ENCODE measurements around the gene GNPAT. TPM values are rescaled to one million over a fixed set of nuclear protein-coding genes. Genes with fewer than 3 reads are reported as not detected.
"Not testable (repeated sequence)": the region's sequence is repeated elsewhere in the genome, so short reads cannot be mapped to it uniquely, and the experiment has no call there.

The GNPAT gene
- total RNA-seq, 1 experiment from 2014 or later, result 95.9 TPM

- DNase-seq (ENCODE audit: extremely low read depth, low read depth), result not testable (repeated sequence)
These were observed 28.7 kb upstream of the GNPAT start for GRCh38 chr1:231212301-231212700.

- no peak for DNase-seq (ENCODE audit: extremely low read depth, low read depth)
These were observed 27.0 kb upstream of the GNPAT start for GRCh38 chr1:231213831-231214573.

DNA sequence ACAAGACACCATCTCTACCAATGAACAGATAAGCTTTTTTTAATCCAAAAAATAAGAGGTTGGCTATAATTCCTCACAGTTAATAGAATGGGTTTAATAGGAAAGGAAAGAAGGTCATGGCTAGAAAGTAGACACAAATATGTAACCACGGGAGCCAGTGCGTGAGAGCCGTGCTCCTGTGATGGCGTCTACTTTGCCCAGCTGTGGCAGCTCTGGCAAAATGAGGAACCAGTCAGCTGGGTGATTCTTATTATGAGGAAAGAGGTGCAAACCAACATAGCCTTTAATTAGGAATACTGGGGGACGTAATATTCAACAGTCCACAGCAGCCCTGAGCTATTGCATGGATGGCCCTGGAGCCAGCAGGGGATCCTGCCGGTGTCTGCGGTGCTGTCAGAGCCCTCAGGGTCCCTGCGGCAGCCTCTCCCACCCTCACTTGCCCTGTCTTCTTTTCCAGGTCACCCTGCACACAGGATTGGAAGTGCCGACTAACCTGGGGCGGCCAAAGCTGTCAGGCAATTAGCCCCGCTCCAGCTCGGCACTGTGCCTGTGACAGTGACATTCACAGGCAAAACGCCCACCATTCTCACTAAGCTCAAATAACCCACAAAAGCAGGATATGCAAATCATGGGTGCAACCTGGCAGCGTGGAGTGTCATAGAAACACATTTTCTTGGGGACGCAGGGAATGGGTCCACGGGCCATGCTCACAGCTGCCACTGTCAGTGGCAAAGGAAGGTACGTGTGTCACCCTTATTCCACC lies 25.9 kb upstream of the GNPAT start:
- no peak for DNase-seq (ENCODE audit: extremely low read depth, low read depth)

DNA sequence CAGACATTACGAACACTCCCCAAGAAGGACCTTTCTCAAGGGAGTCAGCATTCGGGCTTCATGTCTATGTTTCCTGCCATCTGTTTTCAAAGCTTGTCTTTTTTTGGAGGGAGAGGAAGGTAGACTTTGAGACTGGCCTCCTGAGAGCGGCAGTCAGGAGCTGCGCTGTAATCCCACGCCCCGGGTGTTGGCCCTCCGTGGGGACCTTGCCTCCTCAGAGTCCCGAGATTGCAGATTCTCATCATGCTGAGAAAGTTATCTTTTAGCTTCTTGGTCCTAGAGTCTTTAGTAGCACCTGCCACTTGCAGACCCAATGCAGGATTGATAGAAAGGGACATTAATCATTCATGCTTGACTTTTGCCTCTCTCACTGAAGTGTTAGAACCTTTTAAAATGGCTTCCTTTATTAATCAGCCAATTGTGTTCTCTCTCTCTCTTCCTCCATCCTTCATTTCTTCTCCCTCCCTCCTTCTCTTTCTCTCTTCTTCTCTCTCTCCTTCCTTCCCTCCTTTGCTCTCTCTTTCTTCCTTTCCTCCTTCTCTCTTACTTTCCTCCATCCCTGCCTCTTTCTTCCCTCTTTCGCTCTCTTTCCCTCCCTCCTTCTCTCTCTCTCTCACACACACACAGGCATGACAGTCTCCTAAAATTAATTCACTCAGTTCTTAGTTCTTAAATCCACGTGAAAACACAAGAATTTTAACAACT lies 25.2 kb upstream of the GNPAT start:
- no peak for DNase-seq (ENCODE audit: extremely low read depth, low read depth)

DNA sequence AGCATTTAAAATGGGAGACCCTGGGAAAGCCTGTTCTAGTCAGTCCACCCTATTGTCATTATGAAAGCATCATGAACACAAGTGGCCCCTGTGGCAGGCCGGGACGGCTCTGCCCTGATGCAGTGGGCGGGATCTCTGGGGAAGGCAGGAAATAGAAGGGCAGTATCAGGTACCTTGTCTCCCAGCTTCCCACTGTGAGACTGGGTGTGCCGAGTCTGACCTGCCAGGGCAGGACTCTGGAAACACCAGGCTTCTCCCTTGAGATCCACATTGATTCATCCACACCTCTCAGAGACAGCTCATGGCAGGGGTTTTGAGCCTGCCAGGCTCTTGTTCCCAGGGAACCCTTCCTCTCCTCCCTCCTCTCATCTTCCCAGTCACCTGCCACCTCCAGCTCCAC lies 24.5 kb upstream of the GNPAT start:
- DNase-seq (ENCODE audit: extremely low read depth, low read depth), result no peak

DNA sequence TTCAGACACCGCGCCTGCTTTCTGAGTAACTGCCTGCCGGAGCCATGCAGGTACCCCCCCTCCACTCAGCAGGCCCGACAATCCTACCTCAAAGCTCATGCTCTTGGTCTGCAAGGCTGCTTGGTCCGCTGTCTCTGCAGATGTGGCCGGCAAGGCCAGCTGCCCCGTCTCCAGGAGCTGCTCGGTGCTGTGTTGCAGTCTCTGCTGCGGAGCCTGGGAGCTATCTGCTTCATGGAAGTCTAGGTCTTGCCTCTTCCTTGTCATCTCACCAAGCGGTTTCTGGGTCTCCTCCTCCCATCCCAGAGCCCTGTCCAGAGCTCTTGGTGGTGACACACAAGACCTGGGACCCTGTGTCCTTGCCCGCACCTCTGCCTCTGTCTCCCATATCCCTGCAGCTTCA lies 24.0 kb upstream of the GNPAT start:
- no peak for DNase-seq (ENCODE audit: extremely low read depth, low read depth)

DNA sequence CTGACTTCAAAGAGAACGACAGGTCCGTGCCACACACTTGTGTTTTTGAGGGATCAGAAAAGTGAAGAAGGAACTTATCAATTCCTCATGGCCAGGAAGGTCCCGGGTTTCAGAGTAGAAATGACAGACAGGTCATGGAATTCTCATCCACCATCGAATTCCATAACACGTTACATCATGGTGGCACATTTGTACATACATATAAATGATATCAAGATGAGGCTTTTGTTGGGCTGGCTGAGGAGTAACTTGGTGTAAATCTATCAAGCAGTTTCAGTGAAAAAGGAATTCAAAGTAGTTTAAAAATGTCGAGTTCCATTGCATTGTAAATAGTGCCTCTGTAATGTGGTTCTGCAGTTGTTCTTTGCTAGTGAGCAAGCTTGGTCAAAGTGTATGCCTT lies 22.9 kb upstream of the GNPAT start:
- no peak for DNase-seq (ENCODE audit: extremely low read depth, low read depth)

DNA sequence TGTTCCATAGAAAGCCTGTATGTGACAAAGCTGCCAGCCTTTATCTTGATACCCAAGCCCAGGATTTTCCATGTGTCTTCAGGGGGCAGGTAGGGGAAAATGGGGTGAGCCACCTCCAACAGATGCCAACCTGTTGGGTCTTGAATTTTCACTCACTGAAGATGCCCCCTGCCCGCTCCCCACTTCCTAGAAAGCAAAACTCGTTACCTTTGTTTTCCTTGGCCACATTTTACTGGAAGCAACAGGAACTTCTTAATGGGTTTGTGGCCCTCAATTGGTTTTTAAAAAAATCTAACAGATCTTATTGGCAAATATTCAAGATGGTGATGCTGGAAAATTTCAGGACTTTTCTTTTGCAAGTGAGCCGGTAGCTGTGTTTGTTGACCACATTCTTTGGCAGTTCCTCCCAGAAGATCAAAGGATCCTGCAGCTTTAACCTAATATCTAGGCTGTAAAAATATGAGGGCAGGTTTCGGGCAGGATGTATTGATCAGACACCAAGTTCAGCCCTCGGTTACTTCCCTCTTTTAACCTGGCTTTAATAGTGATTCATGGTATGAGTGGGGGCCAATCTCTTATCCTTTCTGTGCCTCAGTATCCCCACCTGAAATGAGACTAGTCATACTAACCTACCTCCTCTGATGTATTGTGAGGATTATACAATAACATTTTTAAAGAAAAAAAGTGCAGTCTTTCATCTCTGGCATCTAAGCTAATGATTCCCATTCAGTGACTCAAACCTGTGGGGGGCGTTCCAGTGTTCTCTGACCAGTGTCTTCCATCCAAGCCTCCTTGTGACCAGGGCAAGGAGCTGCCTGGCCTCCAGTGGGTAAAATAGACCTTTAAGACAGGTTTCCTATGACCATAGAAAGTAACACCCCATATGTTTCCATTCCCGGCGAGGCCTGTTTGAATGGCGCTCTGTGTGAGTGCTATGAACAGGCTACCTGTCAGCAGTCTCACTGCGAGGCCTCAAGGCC lies 21.3 kb upstream of the GNPAT start:
- DNase-seq (ENCODE audit: extremely low read depth, low read depth), result no peak

GRCh38 chr1:231220801-231221200 lies 20.2 kb upstream of the GNPAT start:
- DNase-seq (ENCODE audit: extremely low read depth, low read depth), result no peak

GRCh38 chr1:231226156-231226555 lies 14.9 kb upstream of the GNPAT start:
- no peak for DNase-seq (ENCODE audit: extremely low read depth, low read depth)

GRCh38 chr1:231231511-231231910 lies 9.5 kb upstream of the GNPAT start:
- DNase-seq (ENCODE audit: extremely low read depth, low read depth), result no peak

DNA sequence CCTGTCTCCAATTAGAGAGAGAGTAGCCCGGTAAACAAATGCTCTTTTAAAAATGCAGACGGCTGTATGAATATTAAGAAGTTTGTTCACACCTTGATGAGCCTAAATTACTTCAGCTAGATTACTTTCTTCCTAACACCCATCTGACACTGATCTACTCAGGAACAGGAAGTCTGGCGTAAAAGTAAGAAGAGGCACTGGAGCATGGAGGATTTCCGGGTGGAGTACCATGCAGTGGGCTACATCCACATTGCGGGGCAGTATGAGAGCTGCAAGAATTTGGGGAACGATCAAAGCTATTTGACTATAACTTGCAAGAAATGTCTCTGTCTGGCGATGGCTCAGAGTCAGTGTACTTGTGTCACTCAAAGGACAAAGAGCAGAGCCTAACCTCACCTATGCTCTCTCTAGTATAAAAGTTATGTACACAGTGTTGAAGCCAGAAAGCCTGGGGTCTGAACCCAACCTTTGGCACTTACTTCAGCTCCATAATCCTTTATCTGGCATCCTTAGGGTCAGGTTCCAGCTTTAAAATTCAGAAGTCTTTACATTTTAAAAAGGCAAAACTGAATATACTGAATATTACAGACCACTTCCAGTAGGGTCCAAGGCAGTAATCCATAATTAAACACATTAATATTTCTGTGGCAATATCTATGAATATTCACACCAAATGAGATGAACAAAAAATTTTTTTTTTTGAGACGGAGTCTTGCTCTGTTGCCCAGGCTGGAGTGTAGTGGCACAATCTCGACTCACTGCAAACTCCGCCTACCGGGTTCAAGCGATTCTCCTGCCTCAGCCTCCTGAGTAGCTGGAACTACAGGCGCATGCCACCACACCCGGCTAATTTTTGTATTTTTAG lies 7.9 kb upstream of the GNPAT start:
- DNase-seq (ENCODE audit: extremely low read depth, low read depth), result no peak

DNA sequence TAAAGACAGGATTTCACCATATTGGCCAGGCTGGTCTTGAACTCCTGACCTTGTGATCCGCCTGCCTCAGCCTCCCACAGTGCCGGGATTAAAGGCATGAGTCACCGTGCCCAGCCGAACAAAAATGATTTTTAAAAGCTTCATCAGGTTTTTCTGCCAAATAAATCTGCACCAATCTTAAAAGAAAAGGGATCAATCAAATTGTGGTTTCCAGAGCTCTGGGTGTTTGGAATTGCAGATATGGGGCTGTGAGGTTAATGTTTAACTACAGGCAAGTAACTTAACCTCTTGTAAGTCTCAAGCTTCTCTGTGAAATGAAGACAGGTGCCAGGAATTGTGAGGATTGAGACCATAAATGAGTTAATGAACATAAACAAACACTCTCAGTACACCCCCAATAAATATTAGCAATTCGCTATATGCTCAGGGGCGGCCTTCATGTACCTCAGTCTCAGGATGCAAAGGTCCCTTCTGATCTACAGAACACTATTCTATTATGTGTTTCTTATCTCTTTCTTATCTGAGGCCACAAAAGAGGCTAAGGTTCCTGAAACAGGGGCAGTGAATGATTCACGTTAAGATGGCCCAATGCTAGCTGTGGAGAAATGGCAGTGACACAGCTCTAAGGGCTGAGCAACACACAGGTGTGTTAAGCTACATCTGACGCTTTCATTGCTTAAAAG lies 7.1 kb upstream of the GNPAT start:
- no peak for DNase-seq (ENCODE audit: extremely low read depth, low read depth)

- DNase-seq (ENCODE audit: extremely low read depth, low read depth), result no peak
These were observed 6.5 kb upstream of the GNPAT start for GRCh38 chr1:231234506-231234905.

DNA sequence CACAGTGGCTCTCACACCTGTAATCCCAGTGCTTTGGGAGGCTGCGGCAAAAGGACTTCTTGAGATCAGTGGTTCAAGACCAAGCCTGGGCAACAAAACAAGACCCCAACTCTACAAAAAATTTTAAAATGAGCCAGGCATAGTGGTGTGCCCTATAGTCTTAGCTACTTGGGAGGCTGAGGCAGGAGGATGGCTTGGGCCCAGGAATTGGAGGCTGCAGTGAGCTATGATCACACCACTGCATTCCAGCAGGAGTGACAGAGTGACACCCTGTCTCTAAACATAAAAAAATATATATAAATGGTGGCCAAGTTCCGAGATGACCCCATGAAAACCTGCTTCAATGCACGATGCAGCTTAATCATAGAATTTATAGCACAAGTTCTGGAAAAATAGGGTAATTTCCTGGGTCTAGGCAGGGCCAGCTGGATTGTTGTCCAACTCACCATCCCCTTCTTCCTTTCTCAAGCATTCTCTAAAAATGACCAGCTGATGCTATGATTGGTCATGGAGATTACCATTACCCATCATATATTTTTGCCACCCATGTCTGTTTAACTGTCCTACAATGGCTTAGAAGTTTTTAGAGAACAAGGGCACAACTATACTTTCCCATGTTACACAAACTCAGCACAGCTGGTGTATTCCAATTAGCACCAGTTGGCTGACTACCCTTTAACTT lies 5.3 kb upstream of the GNPAT start:
- no peak for DNase-seq (ENCODE audit: extremely low read depth, low read depth)

- DNase-seq (ENCODE audit: extremely low read depth, low read depth), result no peak
These were observed 4.8 kb upstream of the GNPAT start for GRCh38 chr1:231236208-231236591.

DNA sequence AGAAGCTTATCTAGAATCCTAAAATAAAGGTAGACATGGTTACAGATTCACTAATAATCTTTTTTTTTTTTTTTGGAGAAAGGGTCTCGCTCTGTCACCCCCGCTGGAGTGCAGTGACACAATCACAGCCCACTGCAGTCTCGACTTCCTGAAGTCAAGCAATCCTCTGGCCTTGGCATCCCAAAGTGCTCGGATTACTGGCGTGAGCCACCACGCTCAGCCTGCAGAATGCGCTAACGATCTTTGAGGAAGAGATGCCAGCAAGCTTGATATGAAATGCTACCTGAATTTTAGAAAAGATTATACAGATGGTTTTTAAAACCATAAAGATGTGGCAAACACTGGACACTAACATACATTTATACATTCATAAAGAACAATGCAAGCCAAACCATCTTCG lies 4.1 kb upstream of the GNPAT start:
- DNase-seq (ENCODE audit: extremely low read depth, low read depth), result no peak

GRCh38 chr1:231238298-231238697 lies 2.7 kb upstream of the GNPAT start:
- DNase-seq (ENCODE audit: extremely low read depth, low read depth), result no peak

- DNase-seq (ENCODE audit: extremely low read depth, low read depth), result no peak
These were observed 505 bp upstream of the GNPAT start for GRCh38 chr1:231240531-231240882.

All from NCI-H460 (cell line).